GM18868 (cell line): ENCODE measurements around the gene RELT.
"Not testable (repeated sequence)": the region's sequence is repeated elsewhere in the genome, so short reads cannot be mapped to it uniquely, and the experiment has no call there.

Experiments
- ATAC-seq: cut with Tn5 transposase; IDR thresholded peaks from one replicate; pipeline ENCODE4 v1.9.1; 2021; ENCODE audit warnings: mild to moderate bottlenecking, moderate library complexity; ENCODE audit not compliant: unreplicated experiment

RELT gene

DNA sequence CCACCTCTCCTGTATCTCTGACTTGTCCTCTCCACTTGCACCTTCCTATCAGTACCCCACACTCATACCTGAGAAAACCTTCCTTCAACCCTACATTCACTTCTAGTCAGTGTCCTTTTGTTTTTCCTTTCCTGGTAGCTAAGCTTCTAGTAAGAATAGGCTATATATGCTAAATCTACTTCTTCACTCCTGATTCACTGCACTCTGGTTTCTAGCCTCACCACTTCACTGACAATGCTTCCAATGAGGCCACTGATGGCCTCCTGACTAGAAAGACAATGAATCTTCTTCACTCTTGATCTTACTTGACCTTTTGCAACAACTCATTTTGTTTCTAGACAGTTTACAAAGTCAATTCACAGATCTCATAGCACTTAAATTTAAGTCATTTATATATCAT lies 52.0 kb downstream of the RELT start:
- ATAC-seq: no peak

GRCh38 chr11:73428699-73429098 lies 52.5 kb downstream of the RELT start:
- ATAC-seq: no peak

GRCh38 chr11:73429121-73429750 lies 53.0 kb downstream of the RELT start:
- ATAC-seq: no peak

DNA sequence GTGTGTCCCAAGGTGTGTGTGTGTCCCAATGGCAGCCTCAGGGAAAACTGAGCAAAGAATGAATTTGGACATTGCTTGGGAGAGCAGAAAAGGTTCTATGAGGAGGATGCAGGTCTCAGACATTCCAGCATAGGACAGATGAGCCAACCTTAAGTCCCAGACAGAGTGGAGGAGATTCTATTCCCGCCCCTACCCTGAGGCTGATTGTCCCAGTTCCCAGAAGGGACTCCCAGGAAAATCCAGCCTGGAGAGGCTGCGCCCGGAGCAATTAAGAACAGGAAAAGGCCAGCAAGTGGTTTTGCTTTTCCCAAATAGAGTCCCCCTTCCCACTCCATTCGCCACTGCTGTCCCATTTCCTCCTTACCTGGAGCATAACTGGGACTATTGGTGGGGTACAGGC lies 54.1 kb downstream of the RELT start:
- no peak for ATAC-seq

DNA sequence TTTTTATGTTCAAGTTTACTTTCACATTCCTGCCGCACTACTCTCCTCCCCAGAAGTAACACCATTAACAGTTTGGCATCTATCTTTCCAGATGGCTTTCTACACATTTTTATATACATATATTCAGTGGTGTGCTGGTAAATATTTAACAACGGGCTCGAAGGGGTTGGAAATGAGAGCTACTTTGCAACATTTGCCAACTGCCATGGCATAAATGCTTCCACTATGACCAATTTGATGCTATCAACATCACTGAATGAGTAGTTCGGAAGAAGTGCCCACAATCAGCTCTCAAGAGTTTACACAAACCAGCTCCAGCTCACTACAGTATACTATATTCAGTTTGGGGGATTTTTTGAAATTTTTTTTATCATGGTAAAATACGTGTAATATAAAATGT lies 55.2 kb downstream of the RELT start:
- no peak for ATAC-seq

- ATAC-seq: not testable (repeated sequence)
Observed at GRCh38 chr11:73436859-73437258, 60.7 kb downstream of the RELT start.

- no peak for ATAC-seq
Observed at GRCh38 chr11:73439002-73439843, 63.0 kb downstream of the RELT start.

- no peak for ATAC-seq
Observed at GRCh38 chr11:73445980-73446379, 69.8 kb downstream of the RELT start.

DNA sequence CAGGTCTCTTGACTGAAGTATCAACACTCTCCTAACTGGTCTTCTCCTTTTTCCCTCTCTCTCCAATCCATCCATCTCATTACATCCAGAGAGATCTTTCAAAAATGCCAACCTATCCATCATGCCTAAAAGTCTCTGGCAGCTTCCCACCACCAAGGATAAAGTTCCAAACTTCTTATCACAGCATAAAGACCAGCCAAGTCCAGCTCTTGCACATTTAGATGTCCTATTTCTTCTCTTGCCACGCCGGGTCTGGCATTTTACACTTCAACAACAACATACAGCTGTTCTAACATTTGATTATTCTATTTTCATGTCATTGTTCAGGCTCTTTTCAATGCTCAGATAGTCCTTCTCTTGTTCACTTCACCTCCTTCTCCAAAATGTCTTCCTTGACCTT lies 70.6 kb downstream of the RELT start:
- ATAC-seq: no peak
